Activated naive CD4-positive, alpha-beta T cell treated with anti-CD3 and anti-CD28 coated beads, Interleukin-2, amount 10 ng/mL, durations not matched to agents 7 days and 5 days (primary cell): ENCODE measurements around the gene CDC25A.
A peak's percentile ranks its signal among the peaks of the same experiment; 100 is the strongest.
"Not testable (repeated sequence)": the region's sequence is repeated elsewhere in the genome, so short reads cannot be mapped to it uniquely, and the experiment has no call there.

ENCODE experiments used
- CTCF ChIA-PET: fragments of 350-600 bp; sonication (Branson Sonifier 250); formaldehyde crosslinking; loops from one replicate; lab custom pipeline; 2021; ENCODE audit warnings: antibody characterized with exemption; lab: Charles Lee
- DNase-seq: peaks from one replicate; pipeline ENCODE4 v3.0.0-alpha.2; 2020
- H3K27ac Mint-ChIP-seq: one replicate; pipeline ENCODE4 v1.8.0; 2021; ENCODE audit warnings: mild to moderate bottlenecking, moderate library complexity, mixed read lengths
- H3K27me3 Mint-ChIP-seq: one replicate; pipeline ENCODE4 v1.8.0; 2021; ENCODE audit warnings: mild to moderate bottlenecking, mixed read lengths
- H3K36me3 Mint-ChIP-seq: one replicate; pipeline ENCODE4 v1.8.0; 2021; ENCODE audit warnings: mixed read lengths
- H3K4me1 Mint-ChIP-seq: one replicate; pipeline ENCODE4 v1.8.0; 2021; ENCODE audit warnings: mixed read lengths
- H3K4me3 Mint-ChIP-seq: one replicate; pipeline ENCODE4 v1.8.0; 2021; ENCODE audit warnings: mild to moderate bottlenecking, moderate library complexity, mixed read lengths
- H3K9me3 Mint-ChIP-seq: one replicate; pipeline ENCODE4 v1.8.0; 2021; ENCODE audit warnings: mixed read lengths

Gene CDC25A

GRCh38 chr3:48123346-48123745, 64.9 kb downstream of the CDC25A start:
- Mint-ChIP-seq H3K36me3 (no peaks in the 10 kb centered on the region), H3K4me1 (no peaks in the 10 kb centered on the region), H3K27ac (no peak overlapping the region), H3K4me3 (no peak overlapping the region), H3K27me3 (peaks cover 13% of the 10 kb centered on the region), H3K9me3 (no peaks in the 10 kb centered on the region)
- no peak for DNase-seq
- CTCF ChIA-PET, result no interaction called here

GRCh38 chr3:48122504-48122903, 65.7 kb downstream of the CDC25A start:
- CTCF ChIA-PET, result no interaction called here
- no peak for DNase-seq
- Mint-ChIP-seq H3K27me3 (peaks cover 11% of the 10 kb centered on the region), H3K9me3 (no peaks in the 10 kb centered on the region), H3K36me3 (no peaks in the 10 kb centered on the region), H3K27ac (no peak overlapping the region), H3K4me1 (no peaks in the 10 kb centered on the region), H3K4me3 (no peak overlapping the region)

- CTCF ChIA-PET, result interaction anchor here (1.2 kb wide), 1 partner anchor 19 kb away, joined by 4 read pairs; no protein-coding TSS in a partner anchor
- no peaks in the 10 kb centered on the region for H3K36me3 Mint-ChIP-seq
- H3K27me3 Mint-ChIP-seq, result peaks cover 6% of the 10 kb centered on the region
- no peaks in the 10 kb centered on the region for H3K9me3 Mint-ChIP-seq
- no peaks in the 10 kb centered on the region for H3K4me1 Mint-ChIP-seq
- no peak for DNase-seq
- H3K4me3 Mint-ChIP-seq, result no peak overlapping the region
- H3K27ac Mint-ChIP-seq, result no peak overlapping the region
Measured at GRCh38 chr3:48120223-48120622, 68.0 kb downstream of the CDC25A start.

- peaks cover 2% of the 10 kb centered on the region for H3K4me1 Mint-ChIP-seq
- H3K4me3 Mint-ChIP-seq, result no peak overlapping the region
- CTCF ChIA-PET, result interaction anchor here (1.2 kb wide), 1 partner anchor 19 kb away, joined by 4 read pairs; no protein-coding TSS in a partner anchor
- no peaks in the 10 kb centered on the region for H3K9me3 Mint-ChIP-seq
- no peak for DNase-seq
- no peak overlapping the region for H3K27ac Mint-ChIP-seq
- peaks cover 4% of the 10 kb centered on the region for H3K27me3 Mint-ChIP-seq
- no peaks in the 10 kb centered on the region for H3K36me3 Mint-ChIP-seq
Measured at GRCh38 chr3:48119505-48120193, 68.6 kb downstream of the CDC25A start.

- Mint-ChIP-seq H3K36me3 (no peaks in the 10 kb centered on the region), H3K27me3 (peaks cover 4% of the 10 kb centered on the region), H3K9me3 (no peaks in the 10 kb centered on the region), H3K4me1 (peaks cover 4% of the 10 kb centered on the region), H3K27ac (no peak overlapping the region), H3K4me3 (no peak overlapping the region)
- CTCF ChIA-PET, result no interaction called here
- no peak for DNase-seq
Measured at GRCh38 chr3:48118928-48119327, 69.3 kb downstream of the CDC25A start.

- H3K4me3 Mint-ChIP-seq, result no peak overlapping the region
- H3K36me3 Mint-ChIP-seq, result no peaks in the 10 kb centered on the region
- H3K4me1 Mint-ChIP-seq, result peaks cover 6% of the 10 kb centered on the region
- DNase-seq, result no peak
- H3K9me3 Mint-ChIP-seq, result no peaks in the 10 kb centered on the region
- CTCF ChIA-PET, result interaction anchor here (1.0 kb wide), 1 partner anchor 31 kb away, joined by 3 read pairs; no protein-coding TSS in a partner anchor
- peaks cover 4% of the 10 kb centered on the region for H3K27me3 Mint-ChIP-seq
- H3K27ac Mint-ChIP-seq, result no peak overlapping the region
Measured at GRCh38 chr3:48118322-48118721, 69.9 kb downstream of the CDC25A start.

- Mint-ChIP-seq H3K36me3 (peaks cover 4% of the 10 kb centered on the region), H3K4me1 (peaks cover 28% of the 10 kb centered on the region), H3K27me3 (peaks cover 4% of the 10 kb centered on the region), H3K9me3 (peaks cover 11% of the 10 kb centered on the region), H3K4me3 (peak overlapping the region; percentile 10), H3K27ac (peak overlapping the region; percentile 87)
- CTCF ChIA-PET, result interaction anchor here (0.7 to 1.7 kb wide), 4 partner anchors 26 to 591 kb away, joined by 3 to 5 read pairs (median 3); no protein-coding TSS in a partner anchor
- DNase-seq, result no peak
Measured at GRCh38 chr3:48112813-48113212, 75.4 kb downstream of the CDC25A start.

- H3K4me1 Mint-ChIP-seq, result peaks cover 28% of the 10 kb centered on the region
- CTCF ChIA-PET, result interaction anchor here (0.7 to 1.7 kb wide), 4 partner anchors 25 to 590 kb away, joined by 3 to 5 read pairs (median 3); no protein-coding TSS in a partner anchor
- peak overlapping the region; percentile 87 for H3K27ac Mint-ChIP-seq
- not testable (repeated sequence) for H3K36me3 Mint-ChIP-seq, H3K27me3 Mint-ChIP-seq
- peak; percentile 82 for DNase-seq
- peaks cover 11% of the 10 kb centered on the region for H3K9me3 Mint-ChIP-seq
- H3K4me3 Mint-ChIP-seq, result peak overlapping the region; percentile 10
Measured at GRCh38 chr3:48112108-48112791, 76.0 kb downstream of the CDC25A start.

- Mint-ChIP-seq H3K4me3 (no peak overlapping the region), H3K27ac (no peak overlapping the region), H3K9me3 (peaks cover 11% of the 10 kb centered on the region), H3K4me1 (peaks cover 28% of the 10 kb centered on the region), H3K36me3 (peaks cover 4% of the 10 kb centered on the region), H3K27me3 (no peaks in the 10 kb centered on the region)
- CTCF ChIA-PET, result no interaction called here
- no peak for DNase-seq
Measured at GRCh38 chr3:48110463-48110862, 77.8 kb downstream of the CDC25A start.

- no peak overlapping the region for H3K27ac Mint-ChIP-seq
- CTCF ChIA-PET, result interaction anchor here (1.7 kb wide), 1 partner anchor 45 kb away, joined by 3 read pairs; no protein-coding TSS in a partner anchor
- H3K9me3 Mint-ChIP-seq, result peaks cover 11% of the 10 kb centered on the region
- H3K36me3 Mint-ChIP-seq, result peaks cover 4% of the 10 kb centered on the region
- no peak overlapping the region for H3K4me3 Mint-ChIP-seq
- DNase-seq, result no peak
- H3K27me3 Mint-ChIP-seq, result no peaks in the 10 kb centered on the region
- peaks cover 11% of the 10 kb centered on the region for H3K4me1 Mint-ChIP-seq
Measured at GRCh38 chr3:48107227-48107626, 81.0 kb downstream of the CDC25A start.
